ENCODE results near the gene DNM1.
"Not testable (repeated sequence)": the region's sequence is repeated elsewhere in the genome, so short reads cannot be mapped to it uniquely, and the experiment has no call there.

DNM1 gene

DNA sequence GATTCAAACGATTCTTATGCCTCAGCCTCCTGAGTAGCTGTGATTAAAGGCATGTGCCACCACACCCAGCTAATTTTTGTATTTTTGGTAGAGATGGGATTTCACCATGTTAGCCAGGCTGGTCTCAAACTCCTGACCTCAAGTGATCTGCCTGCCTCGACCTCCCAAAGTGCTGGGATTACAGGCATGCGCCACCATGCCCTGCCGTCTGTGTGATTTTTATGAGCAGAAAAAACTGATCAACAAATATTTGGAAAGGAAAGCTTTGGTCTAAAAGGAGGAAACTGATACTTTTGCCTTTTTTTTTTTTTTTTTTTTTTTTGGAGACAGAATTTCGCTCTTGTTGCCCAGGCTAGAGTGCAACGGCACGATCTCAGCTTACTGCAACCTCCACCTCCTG, 27.7 kb downstream of the DNM1 start:
- not testable (repeated sequence) for DNase-seq

DNA sequence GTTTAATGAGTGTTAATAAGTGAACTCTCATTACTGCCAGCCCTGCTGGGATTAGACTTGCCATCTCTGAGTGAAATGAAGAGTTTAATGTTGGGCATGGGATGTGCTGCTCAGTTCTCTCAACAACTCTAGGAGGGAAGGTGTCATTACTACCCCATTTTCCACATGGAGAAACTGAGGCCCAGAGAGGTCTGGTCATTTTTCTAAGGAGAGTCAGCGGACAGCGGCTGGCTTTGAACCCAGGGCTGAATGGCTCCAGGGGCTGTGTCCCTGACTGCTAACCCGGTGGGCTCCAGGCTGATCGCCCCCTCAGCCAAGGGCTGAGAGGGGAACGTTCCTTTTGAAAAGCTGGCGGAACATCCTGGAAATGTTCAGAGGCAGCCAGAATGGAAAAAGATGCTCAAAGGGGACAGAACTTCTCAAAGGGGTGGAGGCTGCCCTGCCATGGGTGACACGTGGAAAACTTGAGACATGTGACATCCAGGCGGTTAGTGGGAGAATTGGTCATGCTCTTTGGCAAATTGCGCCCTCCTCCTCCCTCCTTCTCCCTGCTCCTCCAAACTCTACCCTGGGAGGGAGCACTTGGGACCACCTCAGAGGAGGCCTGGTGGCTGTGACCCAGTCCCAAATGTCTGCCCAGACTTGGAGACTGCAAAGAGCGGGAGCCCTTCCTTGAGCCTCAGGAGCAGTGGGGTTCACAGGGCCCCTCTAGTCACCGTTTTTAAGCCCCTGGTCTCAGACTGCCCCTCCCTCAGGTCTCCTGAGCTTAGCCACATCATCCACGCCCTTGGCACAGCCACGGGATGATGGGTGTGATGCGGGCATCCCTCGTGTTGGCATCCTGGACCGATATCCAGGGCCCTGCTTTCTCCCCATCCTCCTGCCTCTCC, 28.7 kb downstream of the DNM1 start:
- no peak for DNase-seq

DNA sequence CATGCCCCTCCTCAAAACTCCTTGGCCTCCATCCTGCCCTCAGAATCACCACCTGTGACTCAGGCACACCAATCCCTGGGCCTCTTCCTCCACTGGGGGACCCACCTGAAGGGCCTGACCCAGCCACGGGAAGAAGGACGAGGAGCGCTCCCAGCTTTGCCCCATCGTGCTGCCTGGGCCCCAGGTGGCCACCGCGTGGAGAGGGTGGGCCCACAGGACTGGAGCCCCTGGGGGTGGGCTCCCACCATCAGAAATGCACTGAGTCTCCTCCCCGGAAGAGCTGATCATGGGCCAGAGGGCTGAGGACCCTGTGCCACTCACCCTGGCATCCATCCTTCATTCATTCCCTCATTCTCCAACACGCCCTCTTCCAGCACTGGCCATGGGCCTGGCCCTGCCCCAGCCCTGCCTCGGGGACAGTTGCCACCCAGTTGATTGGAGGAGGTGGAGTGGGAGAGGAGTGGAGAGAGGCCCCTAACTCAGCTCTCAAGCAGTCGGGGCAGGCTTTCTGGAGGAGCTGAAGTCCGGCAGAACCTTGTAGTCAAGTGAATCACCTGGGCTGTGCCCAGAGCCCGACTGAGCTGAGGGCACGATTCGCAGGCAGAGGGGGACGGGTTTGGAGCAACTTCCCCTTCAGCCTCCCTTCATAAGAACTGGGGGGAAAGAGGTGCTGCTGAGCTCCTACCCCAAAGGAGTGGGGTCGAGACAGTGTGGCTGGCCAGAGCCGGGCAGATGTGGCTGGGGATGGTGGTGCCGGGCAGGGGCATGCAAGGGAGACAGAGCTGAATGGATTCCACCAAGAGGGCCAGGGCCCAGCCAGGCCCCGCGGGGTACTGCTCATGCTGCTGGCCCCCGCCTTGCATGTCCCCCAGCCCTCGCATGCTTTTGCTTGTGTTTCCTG, 29.6 kb downstream of the DNM1 start:
- no peak for DNase-seq

DNA sequence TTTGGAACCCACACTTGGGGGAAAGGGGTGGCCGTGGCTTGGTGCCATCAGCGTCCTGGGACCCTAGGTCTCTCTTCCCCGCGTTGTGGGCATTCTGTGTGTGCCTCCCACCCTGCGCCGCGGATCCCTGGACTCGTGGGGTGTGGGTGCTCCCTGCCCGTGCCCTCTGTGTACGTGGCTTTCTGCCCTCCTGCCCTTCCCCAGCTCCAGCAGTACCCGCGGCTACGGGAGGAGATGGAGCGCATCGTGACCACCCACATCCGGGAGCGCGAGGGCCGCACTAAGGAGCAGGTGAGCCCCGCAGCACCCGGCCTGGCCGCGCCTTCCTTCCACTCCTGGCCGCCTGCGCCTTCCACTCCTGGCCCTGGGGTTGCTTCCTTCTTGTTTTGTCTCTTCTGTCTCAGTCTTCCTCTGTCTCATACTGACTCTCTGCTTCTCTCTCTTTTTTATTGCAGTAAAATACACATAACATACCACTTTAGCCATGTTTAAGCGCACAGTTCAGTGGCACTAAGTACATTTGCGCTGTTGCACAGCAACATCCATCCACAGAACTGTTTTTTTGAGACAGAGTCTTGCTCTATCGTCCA, 30.7 kb downstream of the DNM1 start:
- DNase-seq: no peak

DNA sequence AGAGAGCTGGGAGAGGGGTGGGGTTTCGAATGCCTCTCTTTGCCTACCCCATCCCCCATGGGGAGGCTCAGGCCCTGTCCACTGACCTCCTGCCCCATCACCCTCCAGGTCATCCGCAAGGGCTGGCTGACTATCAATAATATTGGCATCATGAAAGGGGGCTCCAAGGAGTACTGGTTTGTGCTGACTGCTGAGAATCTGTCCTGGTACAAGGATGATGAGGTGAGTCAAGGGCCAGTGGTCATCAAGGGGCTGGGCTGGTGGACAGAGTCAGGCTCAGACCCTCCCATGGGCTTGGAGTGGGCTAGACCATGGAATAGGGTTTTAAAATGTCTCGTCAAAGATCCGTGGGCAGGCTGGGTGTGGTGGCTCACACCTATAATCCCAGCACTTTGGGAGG, 38.9 kb downstream of the DNM1 start:
- no peak for DNase-seq

DNA sequence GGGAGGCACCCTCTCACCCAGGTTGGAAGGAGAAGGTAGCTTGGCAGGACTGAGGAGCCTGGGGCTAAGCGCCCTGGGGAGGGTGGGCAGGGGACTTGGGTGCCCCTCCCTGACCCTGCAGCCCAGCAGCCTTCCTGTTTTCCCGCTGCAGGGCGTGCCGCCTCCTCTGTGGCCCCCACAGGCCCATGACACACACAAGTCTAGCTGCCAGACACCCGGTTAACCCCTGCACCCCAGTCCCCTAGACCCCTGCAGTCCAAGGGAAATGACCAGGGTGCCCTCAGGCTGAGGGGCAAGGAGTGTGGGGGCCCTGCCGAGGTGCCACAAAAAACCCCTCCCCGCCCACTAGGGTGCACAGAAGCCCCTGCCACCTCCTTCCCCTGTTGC, 39.6 kb downstream of the DNM1 start:
- DNase-seq: no peak

DNA sequence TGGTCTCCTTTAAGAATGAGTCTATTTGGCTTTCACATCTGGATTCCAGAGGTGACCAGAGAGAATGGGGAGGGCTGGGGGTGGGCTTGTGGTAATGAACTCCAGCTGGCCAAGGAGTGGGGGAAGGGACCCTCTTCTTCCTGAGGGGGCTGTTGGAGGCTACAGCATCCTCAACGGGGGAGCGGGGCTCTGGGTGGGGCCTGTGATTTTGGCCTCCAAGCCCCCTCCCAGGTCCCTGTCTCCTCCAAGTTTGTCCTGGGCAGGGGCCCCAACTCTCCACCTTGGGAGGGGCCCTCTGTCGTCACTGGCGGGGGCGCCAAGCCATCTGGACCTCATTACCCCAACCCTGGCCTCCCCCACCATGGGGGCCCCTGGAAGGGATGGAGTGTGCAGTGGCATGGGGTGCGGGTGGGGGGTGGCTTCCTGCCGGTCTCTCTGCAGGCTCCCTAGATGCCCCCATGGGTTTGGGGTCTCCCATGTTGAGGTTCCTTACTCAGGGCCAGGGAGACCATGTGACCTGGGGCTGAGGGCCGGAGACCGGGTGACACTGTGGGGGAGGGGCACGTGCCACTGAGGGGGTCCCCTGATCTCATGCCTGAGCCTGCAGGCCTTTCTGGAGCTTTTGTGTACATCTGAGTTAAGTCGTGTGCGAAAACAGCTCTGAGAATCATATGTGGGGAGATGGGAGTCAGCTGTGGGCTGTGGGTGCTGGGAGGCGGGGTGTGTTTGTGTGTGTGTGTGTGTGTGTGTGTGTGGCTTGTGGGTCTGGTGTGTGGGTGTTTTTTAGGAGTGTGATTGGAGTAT, 40.2 kb downstream of the DNM1 start:
- DNase-seq: no peak

DNA sequence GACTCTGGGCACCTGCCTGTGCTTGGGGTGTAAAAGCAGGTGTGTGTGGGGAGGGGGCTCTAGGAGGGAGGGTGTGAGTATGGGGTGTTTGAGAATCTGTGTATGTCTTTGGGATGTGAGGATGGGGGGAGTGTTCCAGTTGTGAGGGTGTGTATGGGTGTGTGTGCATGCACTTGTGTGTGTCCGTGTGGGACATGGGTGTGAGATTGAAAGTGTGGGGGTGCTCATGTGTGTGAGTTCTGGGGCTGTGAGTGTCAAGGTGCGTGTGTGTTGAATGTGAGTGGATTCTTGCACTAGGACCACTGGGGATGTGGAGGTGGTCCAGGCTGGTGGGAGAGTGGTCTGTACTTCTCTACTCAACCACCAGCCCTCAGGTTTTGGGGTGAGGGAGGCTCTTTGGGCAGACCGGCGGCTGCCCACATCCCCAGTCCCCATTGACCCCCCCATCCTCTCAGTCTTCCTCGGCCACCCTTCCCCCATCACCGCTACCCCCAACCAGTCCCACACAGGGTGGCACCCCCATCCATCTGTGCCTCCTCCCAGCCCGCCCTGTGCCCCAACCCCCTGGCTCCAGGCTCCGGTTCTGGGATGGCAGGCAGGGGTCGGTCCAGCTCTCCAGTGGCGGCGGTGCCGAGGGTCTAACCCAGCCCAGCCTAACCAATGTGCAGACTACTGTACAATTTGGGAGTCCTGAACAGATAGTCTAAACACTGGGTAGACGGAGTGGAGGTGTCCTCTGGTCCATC, 41.1 kb downstream of the DNM1 start:
- DNase-seq: no peak

DNA sequence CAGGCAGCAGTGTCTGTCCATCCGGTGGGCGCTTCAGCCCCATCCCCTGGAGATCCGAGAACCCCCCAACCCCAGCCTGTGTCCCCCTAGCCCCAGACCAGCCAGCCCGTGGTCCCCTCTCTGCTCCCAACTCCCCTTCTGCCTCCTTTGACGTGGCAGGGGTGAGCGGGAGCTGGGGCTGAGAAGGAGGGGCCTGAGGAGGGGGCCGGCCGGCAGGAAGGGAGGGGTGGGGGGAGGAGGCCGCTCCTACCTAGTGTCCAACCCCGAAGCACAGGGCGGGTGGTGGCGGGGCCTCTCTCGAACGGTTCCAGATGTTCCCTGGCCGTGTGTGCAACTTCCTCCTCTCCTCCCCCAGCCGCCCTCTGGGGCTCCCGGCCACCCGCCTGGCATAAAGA, 41.7 kb downstream of the DNM1 start:
- no peak for DNase-seq

DNA sequence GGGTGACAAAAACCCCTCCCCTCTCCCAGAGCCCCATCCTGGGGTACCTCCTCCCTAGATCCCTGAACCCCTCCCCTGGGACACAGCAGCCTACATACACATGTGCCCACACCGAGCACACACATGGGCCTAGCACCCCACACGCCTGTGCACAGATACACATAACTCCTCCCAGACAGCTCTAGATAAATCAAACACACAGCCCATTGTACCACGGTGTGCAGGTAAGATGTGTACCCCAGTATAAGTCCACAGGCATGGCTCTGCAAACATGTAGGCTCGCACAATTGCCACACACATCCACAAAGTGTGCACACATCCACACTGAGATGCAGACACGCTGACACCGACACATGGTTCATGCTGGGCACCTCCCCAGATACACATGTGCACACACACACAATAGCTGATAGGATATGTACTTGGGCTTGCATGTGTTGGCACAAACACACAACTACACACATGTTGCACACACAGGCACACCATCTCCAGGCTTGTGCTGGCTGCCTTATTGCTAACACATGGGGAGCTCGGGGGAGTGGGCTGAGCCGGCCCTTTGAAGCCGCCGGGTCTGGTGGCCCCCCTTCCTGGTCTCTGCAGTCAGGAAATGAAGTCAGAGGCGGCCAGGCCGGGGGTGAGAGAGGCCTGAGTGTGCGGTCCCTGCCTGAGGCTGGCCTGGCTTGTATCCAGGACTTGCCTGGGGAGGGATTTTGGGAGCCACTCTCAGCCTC, 42.4 kb downstream of the DNM1 start:
- DNase-seq: no peak

DNA sequence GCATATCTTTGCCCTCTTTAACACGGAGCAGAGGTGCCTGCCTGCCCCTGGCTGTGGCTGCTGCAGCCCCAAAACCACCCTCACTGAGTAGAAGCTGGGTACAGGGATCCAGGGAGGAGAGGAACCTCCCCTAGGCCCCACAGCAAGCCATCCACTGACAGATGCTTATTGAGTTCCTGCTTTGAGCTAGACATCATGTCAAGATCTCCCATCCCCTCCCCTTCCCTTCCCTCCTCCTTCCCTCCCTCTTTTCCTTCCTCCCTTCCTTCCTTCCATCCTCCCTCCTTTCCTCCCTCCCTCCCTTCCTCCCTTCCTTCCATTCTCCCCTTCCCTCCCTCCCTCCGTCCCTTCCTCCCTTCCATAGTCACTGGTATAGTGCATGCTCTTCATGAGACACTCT, 43.3 kb downstream of the DNM1 start:
- no peak for DNase-seq

DNA sequence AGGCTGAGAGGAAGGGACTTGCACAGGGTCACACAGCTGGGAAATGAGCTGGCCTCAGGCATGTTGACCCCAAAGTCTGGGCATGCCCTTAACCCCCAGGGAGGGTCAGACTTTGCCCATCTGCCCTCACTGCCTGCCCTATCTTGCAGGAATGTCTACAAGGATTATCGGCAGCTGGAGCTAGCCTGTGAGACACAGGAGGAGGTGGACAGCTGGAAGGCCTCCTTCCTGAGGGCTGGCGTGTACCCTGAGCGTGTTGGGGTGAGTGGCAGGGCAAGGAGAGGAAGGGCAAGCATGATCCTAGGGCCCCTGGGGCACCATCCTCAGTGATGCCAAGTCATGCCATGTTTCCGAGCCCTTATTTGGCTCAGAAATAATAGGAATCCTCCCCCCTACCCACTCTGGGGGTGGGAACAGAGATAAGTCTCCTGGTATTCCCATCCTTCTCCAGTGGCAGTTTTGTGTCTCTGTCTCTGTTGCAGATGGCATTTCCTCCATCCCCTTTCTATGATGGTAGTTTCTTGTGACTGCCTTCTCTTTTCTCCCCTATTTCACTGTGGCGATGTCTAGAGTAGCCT, 44.1 kb downstream of the DNM1 start:
- no peak for DNase-seq

DNA sequence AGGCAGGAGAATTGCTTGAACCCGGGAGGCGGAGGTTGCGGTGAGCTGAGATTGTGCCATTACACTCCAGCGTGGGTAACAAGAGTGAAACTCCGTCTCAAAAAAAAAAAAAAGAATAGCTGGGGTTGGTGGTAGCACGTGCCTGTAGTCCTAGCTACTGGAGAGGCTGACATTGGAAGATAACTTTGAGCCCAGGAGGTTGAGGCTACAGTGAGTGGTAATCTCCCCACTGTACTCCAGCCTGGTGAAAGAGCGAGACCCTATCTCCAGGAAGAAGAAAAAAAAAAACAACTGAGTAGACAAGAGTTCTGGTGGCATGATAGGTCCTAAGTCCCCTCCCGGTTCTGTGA, 46.4 kb downstream of the DNM1 start:
- no peak for DNase-seq

DNA sequence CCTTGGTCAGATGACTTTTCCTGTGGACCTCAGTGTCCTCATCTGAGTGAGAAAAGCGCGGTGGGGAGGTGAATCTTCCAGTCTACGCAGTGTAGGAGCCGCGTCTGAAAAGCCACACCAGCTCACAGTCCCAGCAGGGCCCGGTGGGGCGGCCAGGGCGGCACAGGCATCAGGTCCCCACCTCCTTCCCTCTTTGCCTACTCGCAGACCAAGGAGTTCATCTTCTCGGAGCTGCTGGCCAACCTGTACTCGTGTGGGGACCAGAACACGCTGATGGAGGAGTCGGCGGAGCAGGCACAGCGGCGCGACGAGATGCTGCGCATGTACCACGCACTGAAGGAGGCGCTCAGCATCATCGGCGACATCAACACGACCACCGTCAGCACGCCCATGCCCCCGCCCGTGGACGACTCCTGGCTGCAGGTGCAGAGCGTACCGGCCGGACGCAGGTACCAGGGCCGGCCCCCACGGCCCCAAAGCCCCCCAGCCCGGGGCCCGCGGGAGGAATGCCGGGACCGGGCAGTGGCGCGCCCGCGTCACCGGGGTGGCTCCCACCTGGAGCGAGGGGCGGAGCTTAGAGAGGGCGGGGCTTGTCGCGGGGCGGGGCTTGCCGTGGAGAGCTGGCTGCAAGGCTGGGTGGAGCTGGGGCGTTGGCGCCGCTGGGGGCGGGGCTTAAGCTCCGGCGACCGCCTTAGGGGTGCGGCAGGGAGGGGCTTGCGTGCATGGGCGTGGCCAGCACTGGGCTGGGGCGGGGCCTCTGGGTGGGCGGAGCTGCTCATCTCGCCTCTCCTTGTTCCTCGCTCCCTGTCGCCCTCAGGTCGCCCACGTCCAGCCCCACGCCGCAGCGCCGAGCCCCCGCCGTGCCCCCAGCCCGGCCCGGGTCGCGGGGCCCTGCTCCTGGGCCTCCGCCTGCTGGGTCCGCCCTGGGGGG, 47.0 kb downstream of the DNM1 start:
- DNase-seq: peak; percentile 76

DNA sequence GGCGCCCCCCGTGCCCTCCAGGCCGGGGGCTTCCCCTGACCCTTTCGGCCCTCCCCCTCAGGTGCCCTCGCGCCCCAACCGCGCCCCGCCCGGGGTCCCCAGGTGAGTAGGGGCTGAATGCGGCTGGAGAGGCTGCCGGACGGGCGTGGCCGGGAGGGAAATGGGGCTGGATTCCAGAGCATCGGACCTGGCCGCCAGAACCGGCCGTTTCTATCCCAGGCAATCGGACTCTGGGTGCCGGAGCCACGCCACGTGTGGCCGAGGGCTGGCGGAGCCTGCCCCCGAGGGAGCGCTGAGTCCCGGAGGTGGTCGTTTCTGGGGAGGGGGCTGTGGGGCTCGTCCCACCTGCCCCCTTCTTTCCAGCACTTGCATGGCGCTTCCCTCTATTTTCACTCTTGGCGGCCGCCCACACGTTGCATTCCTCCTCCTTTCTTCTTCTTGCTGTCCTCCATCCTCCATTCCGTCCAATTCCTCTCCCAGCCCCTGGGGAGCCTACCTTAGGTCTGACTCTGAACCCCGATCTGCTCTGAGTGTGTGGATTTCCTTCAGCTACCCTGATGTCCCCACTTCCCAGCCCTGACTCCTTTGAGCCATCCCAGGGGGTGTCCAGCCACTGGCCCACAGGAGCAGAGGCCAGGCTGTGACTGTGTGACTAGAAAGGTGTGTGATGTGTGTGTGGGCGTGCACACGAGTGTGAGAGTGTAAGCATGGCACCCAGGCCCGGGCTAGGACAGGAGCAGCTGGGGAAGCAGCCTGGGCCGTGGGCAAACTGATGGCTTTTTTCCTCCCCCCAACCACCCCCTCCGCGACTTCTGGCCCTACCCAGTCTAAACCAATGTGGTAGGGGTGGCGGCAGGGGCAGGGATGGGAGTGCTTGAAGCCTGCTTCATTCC, 47.9 kb downstream of the DNM1 start:
- DNase-seq: no peak

DNA sequence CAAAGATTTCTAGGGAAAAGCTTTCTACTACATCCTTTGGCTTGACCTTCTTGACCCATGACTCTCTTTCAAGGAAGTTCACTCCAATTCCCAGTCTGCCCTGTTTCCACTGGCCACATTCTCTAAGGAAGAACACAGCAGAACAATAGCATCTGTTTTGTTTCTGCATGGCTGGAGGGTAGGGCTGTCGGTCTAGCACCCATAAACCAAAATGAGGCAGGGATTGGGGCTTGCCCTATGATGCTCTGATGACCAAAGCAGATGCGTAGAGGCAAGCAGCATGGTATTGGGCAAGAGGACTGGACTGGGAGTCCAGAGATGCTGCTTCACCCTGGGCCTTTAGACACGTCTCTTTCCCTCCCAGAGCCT, 48.5 kb downstream of the DNM1 start:
- no peak for DNase-seq

DNA sequence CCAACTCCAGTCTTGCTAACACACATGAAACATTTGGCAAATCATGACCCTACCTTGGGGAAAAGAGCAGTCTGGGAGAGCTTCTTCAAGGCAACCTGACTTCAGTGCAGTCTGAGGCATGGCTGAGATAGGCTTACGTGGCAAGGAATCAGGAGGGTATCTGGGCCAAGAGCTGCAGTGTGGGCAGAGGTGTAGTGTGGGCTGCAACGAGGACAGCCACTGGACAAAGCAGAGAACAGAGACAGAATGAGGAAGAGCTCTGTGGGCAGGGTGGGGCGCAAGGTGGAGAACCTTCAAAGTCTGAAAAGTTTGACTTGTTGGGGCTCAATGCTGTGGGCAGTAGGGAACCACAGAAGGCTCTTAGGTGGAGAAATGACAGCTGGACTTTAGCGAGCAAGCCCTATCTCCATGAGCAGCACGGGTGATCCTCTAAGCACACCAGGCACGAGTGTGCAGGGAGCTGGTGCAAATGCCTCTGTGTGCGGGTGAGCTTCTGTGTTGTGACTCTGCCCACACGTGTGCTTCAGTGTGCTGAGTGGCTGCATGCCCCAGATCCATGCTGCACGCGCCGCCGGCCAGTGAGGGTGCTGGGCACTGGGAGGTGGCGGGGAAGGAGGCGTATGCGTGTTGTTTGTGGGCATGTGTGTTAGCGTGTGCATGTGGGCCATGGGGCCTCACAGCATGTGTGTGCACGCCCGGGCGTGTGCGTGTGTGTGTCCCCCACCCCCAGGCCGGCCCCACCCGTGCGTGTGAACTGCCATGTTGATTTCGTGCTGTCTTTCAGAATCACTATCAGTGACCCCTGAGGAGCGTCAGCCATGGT, 49.3 kb downstream of the DNM1 start:
- no peak for DNase-seq
